Astrocyte (in vitro differentiated cells and primary cell): ENCODE data around the gene ARL4A.

Experiments
- CTCF ChIP-seq: IDR thresholded peaks from 2 replicates; pipeline ENCODE4 v1.5.1; 2011; ENCODE audit warnings: low read depth, mild to moderate bottlenecking, inconsistent platforms, low read length, moderate library complexity; ENCODE audit not compliant: insufficient read depth
- EZH2 ChIP-seq: IDR thresholded peaks from 2 replicates; pipeline ENCODE4 v1.6.1; 2012; ENCODE audit warnings: mild to moderate bottlenecking, low read length, inconsistent platforms; ENCODE audit not compliant: insufficient read depth

- TF ChIP-seq CTCF = no peak
- no peak for TF ChIP-seq EZH2
These were observed 5.2 kb downstream of the ARL4A start for GRCh38 chr7:12692479-12693259.
